ENCODE results near the gene SHISA5. TPM values are rescaled to one million over a fixed set of nuclear protein-coding genes. Genes with fewer than 3 reads are reported as not detected.
"Not testable (repeated sequence)": the region's sequence is repeated elsewhere in the genome, so short reads cannot be mapped to it uniquely, and the experiment has no call there.

Gene SHISA5
- total and polyA plus RNA-seq, 2 of the 4 experiments (the other 2 are of a cell fraction): 82.3 to 162 TPM

DNA sequence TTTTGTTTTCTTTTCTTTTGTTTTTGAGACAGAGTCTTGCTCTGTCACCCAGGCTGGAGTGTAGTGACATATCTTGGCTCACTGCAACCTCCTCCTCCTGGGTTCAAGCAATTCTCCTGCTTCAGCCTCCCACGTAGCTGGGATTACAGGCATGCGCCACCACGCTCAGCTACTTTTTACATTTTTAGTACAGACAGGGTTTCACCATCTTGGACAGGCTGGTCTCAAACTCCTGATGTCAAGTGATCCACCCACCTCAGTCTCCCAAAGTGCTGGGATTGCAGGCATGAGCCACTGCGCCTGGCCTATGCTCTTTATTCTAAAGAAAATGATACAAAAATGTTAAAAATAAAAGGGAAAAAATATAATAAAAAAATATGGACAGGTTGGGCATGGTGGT is 26.7 kb upstream of the SHISA5 start:
- POLR2A ChIA-PET (ENCODE audit: unreplicated experiment); H3K79me1 ChIP-seq (ENCODE audit: low read depth in 1 of 2, low read length in 2 of 2); ATAC-seq (ENCODE audit: low read depth); H2AK9ac ChIP-seq (replicated peaks; ENCODE audit: low read depth, low read length, poor library complexity); H2BK20ac ChIP-seq (ENCODE audit: low read depth, low read length); H3K23ac ChIP-seq (ENCODE audit: low read depth, low read length); H4K5ac ChIP-seq (ENCODE audit: low read depth, low read length); H3K9me1 ChIP-seq (ENCODE audit: insufficient read depth, low read length); H3K4ac ChIP-seq (ENCODE audit: low read depth, low read length); H4K20me1 ChIP-seq (ENCODE audit: insufficient read depth, low read length); in situ Hi-C loops (cut with MboI; ENCODE audit: low sequenced_read_pairs); H3K27ac ChIP-seq (ENCODE audit: insufficient read depth, low read length); H2BK5ac ChIP-seq (ENCODE audit: low read depth, low read length, poor library complexity, severe bottlenecking); H3K56ac ChIP-seq (ENCODE audit: extremely low read depth, insufficient read depth, low read length); H2BK15ac ChIP-seq (ENCODE audit: low read depth, low read length); H3K9ac ChIP-seq (ENCODE audit: low read depth, low read length); H3K4me2 ChIP-seq (ENCODE audit: low read depth, low read length); H3K9me3 ChIP-seq (ENCODE audit: control insufficient read depth, insufficient read depth, low read length); H3K14ac ChIP-seq (replicated peaks; ENCODE audit: low read depth, low read length); DNase-seq; dilution Hi-C loops (cut with HindIII; ENCODE audit: low sequenced_read_pairs, unreplicated experiment); H4K91ac ChIP-seq (ENCODE audit: insufficient read depth, low read depth, low read length); H2BK120ac ChIP-seq (ENCODE audit: low read depth, low read length); intact Hi-C loops (cut with micrococcal nuclease); BruUV-seq (replicated peaks); H3K4me3 ChIP-seq (ENCODE audit: insufficient read depth, low read depth, low read length); H3K4me1 ChIP-seq (ENCODE audit: control insufficient read depth, insufficient read depth, low read length); H3K18ac ChIP-seq (ENCODE audit: low read depth, low read length); H2AK5ac ChIP-seq (ENCODE audit: low read depth, low read length); H3K27me3 ChIP-seq (ENCODE audit: control insufficient read depth, insufficient read depth, low read length); H4K8ac ChIP-seq (ENCODE audit: low read depth in 2 of 2, low read length in 2 of 2); H2AFZ ChIP-seq (replicated peaks; ENCODE audit: low read length, poor library complexity): not testable (repeated sequence)
- H3K36me3 ChIP-seq (ENCODE audit: control insufficient read depth, insufficient read depth, low read length): peaks cover 21% of the 10 kb centered on the region
- no CpG with 5 or more reads among the region's 4 CpGs for WGBS, 2 experiments (ENCODE audit: extremely low coverage in 2 of 2, insufficient read length in 1 of 2)
- CTCF ChIA-PET: interaction anchor here (1.1 to 2.9 kb wide), 3 partner anchors 18 to 367 kb away, joined by 3 to 9 read pairs (median 3); no protein-coding TSS in a partner anchor
